Activated naive CD4-positive, alpha-beta T cell treated with anti-CD3 and anti-CD28 coated beads for 36 hours (primary cell): ENCODE results near the gene TUBG2. TPM values are rescaled to one million over a fixed set of nuclear protein-coding genes. Genes with fewer than 3 reads are reported as not detected.

Source experiments
- CTCF ChIA-PET: fragments of 350-600 bp; sonication (Branson Sonifier 250); formaldehyde crosslinking; loops from one replicate; lab custom pipeline; 2021; ENCODE audit warnings: antibody characterized with exemption; lab: Charles Lee
- DNase-seq: peaks from one replicate; pipeline ENCODE4 v3.0.0-alpha.2; 2020
- H3K27ac Mint-ChIP-seq: one replicate; pipeline ENCODE4 v1.8.0; 2021; ENCODE audit warnings: mild to moderate bottlenecking, mixed read lengths
- H3K27me3 Mint-ChIP-seq: one replicate; pipeline ENCODE4 v1.8.0; 2021; ENCODE audit warnings: low read depth, mixed read lengths
- H3K36me3 Mint-ChIP-seq: one replicate; pipeline ENCODE4 v1.8.0; 2021; ENCODE audit warnings: low read depth, mixed read lengths
- H3K4me1 Mint-ChIP-seq: one replicate; pipeline ENCODE4 v1.8.0; 2021; ENCODE audit warnings: low read depth, mixed read lengths
- H3K4me3 Mint-ChIP-seq: one replicate; pipeline ENCODE4 v1.8.0; 2021; ENCODE audit warnings: mild to moderate bottlenecking, moderate library complexity, mixed read lengths
- H3K9me3 Mint-ChIP-seq: one replicate; pipeline ENCODE4 v1.8.0; 2021; ENCODE audit warnings: mixed read lengths
- intact Hi-C: fragments of 100-400 bp; cut with micrococcal nuclease; formaldehyde crosslinking; loops from one replicate; pipeline ENCODE4 v1.15.1; 2023
- total RNA-seq, 2 experiments: library from RNA; stranded (reverse); gene quantifications; one replicate each; pipeline ENCODE4 v1.2.3, GENCODE V29; 2021

The TUBG2 gene
- total RNA-seq, 2 experiments from 2014 or later, result 9.1 to 9.9 TPM

DNA sequence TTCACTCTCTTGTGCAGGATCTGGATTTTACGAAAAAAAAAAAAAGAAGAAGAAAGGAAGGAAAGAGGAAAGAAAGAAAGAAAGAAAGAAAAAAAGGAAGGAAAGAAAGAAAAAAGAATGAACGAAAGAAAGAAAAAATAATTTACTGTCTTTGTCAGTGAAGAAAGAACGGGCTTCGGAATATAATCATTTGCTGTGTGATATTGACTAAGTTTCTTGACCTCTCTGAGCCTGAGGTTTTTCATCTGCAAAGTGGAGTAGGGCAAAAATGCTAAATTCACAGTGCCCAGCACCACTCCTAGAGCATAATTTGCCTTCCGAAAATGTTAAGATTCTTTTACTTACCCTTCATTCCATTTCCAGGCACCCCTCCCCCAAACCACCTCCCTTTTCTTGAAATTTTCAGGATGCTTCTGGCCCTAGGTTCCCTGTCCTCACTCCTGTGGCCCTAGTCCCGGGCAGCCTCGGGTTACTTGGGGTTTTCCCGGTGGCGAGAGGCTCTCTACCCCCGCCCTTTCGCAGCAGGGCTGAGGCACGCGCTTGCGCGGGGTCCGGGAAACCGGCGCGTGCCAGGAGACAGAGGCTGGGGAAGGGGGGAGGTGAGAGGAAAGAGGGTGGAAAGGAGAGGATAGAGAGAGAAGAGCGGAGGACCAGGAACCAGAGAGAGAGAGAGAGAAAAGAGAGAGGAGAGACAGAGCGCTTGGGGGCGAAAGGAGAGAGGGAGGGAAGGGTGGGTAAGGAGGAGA is 23.1 kb downstream of the TUBG2 start, which contains the start of gene CNTNAP1:
TSS of gene CNTNAP1 (plus strand) at position 556 of the 746 bp plus-strand sequence. CDS start 299 bp downstream, outside the sequence.
- intact Hi-C loops, result no loop called here
- Mint-ChIP-seq H3K9me3 (no peaks in the 10 kb centered on the region), H3K27me3 (peaks cover 40% of the 10 kb centered on the region), H3K4me1 (peaks cover 47% of the 10 kb centered on the region), H3K36me3 (no peaks in the 10 kb centered on the region), H3K4me3 (peak within 1 kb of the TSS; percentile 67), H3K27ac (no peak within 1 kb of the TSS)
- CTCF ChIA-PET, result interaction anchor here (1.9 kb wide), 1 partner anchor 104 kb away, joined by 9 read pairs; the partner anchor contains the start of gene PSMC3IP
- peak; percentile 39 for DNase-seq

DNA sequence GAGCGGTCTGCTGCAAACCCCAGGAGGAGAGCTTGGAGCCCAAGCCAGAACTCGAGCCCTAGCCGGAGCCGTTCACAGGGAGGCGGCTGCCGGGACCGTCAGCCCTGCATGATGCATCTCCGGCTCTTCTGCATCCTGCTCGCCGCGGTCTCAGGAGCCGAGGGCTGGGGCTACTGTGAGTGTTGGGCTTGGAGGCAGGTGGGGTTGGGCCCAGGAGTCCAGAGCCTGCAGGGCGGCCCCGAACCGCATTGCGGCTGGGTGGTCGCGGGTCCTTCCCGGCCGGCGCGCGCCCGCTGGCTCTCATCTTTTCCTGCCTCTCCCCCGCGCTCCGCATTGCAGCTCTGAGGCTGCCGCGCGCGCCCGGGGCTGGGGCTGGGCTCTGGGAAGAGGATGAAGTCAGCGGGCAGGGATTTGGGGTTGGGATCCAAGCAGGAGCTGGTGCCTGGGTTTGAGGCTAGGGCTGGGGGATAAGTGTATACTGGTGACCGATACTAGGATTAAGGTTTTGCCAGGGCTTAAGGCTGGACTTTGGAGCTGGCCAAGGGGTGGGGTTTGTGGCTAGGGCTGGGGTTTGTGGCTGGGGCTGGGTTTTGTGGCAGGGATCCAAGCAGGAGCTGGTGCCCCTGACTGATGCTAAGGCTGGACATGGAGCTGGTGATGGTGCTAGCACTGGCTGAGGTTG is 23.8 kb downstream of the TUBG2 start:
- CTCF ChIA-PET, result interaction anchor here (0.5 to 1.9 kb wide), 3 partner anchors 14 to 105 kb away, joined by 3 to 9 read pairs (median 4); partner anchors contain the start of gene PSMC3IP
- H3K4me1 Mint-ChIP-seq, result peaks cover 40% of the 10 kb centered on the region
- no peaks in the 10 kb centered on the region for H3K36me3 Mint-ChIP-seq
- no peaks in the 10 kb centered on the region for H3K9me3 Mint-ChIP-seq
- peak overlapping the region; percentile 67 for H3K4me3 Mint-ChIP-seq
- peaks cover 40% of the 10 kb centered on the region for H3K27me3 Mint-ChIP-seq
- peak; percentile 54 for DNase-seq
- intact Hi-C loops, result no loop called here
- no peak overlapping the region for H3K27ac Mint-ChIP-seq

DNA sequence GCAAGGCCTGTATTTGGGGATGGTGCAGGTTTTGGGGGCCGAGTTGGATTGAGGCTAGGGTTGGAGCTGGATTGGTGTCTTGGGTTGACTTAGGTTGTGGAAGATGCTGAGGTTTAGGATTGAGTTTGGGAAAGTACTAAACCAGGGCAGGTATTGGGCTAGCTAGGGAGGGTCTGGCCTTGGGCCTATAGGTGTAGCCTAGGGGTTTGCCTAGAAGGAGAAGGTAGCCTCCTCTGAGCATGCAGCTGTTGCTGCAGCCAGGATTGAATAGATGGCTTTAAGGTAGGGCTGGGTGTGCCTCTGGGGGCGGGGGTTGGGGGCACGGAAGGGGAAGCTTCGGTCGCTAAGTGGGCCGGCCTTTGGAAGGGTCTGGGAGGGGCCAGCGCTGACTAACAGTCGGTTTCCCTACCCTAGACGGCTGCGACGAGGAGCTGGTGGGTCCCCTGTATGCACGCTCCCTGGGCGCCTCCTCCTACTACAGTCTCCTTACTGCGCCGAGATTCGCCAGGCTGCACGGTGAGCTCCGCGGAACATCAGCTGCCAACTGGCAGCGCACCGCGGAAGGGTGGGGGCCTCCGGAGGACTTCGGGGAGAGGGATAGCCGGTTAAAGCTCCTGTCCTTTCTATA is 24.4 kb downstream of the TUBG2 start:
- peaks cover 37% of the 10 kb centered on the region for H3K4me1 Mint-ChIP-seq
- peaks cover 40% of the 10 kb centered on the region for H3K27me3 Mint-ChIP-seq
- intact Hi-C loops, result no loop called here
- peak overlapping the region; percentile 22 for H3K4me3 Mint-ChIP-seq
- peak; percentile 24 for DNase-seq
- H3K9me3 Mint-ChIP-seq, result no peaks in the 10 kb centered on the region
- H3K36me3 Mint-ChIP-seq, result no peaks in the 10 kb centered on the region
- CTCF ChIA-PET, result interaction anchor here (0.5 to 1.9 kb wide), 3 partner anchors 14 to 106 kb away, joined by 3 to 9 read pairs (median 4); partner anchors contain the start of gene PSMC3IP
- H3K27ac Mint-ChIP-seq, result no peak overlapping the region

DNA sequence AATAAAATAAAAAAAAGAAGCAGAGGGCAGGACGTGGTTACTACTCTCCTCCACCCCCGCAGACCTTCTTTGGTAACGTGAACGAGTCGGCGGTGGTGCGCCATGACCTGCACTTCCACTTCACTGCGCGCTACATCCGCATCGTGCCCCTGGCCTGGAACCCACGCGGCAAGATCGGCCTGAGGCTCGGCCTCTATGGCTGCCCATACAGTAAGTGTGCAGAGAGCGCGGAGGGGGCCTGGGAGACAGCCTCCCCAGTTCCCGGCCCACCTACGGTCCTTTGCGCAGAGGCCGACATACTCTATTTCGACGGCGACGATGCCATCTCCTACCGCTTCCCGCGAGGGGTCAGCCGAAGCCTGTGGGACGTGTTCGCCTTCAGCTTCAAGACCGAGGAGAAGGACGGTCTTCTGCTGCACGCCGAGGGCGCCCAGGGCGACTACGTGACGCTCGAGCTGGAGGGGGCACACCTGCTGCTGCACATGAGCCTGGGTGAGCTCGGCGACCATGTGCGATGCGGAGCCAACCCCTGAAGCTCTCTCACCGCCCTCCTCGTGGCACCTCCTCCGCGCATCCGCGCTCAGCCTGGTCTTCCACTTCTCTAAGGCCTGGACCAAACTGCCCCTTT is 26.0 kb downstream of the TUBG2 start:
- Mint-ChIP-seq H3K4me3 (no peak overlapping the region), H3K4me1 (peaks cover 26% of the 10 kb centered on the region), H3K9me3 (no peaks in the 10 kb centered on the region), H3K27me3 (peaks cover 37% of the 10 kb centered on the region), H3K36me3 (no peaks in the 10 kb centered on the region), H3K27ac (no peak overlapping the region)
- no peak for DNase-seq
- CTCF ChIA-PET, result interaction anchor here (0.7 kb wide), 1 partner anchor 74 kb away, joined by 3 read pairs; no protein-coding TSS in a partner anchor
- intact Hi-C loops, result no loop called here

DNA sequence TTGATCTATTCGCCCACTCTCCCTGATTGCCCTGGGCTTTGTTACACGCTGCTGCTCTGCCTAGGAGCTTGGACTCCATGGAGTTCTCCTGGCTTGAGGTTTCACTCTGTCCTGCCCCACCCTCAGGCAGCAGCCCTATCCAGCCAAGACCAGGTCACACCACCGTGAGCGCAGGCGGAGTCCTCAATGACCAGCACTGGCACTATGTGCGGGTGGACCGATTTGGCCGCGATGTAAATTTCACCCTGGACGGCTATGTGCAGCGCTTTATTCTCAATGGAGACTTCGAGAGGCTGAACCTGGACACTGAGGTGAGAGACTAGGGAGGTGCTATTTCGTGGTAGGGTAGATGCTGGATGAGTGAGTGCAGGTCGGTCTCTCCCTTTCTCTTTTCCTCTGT is 26.7 kb downstream of the TUBG2 start:
- Mint-ChIP-seq H3K36me3 (no peaks in the 10 kb centered on the region), H3K4me3 (no peak overlapping the region), H3K27ac (no peak overlapping the region), H3K27me3 (peaks cover 33% of the 10 kb centered on the region), H3K4me1 (peaks cover 25% of the 10 kb centered on the region), H3K9me3 (no peaks in the 10 kb centered on the region)
- intact Hi-C loops, result no loop called here
- DNase-seq, result no peak
- CTCF ChIA-PET, result interaction anchor here (0.7 kb wide), 1 partner anchor 74 kb away, joined by 3 read pairs; no protein-coding TSS in a partner anchor

DNA sequence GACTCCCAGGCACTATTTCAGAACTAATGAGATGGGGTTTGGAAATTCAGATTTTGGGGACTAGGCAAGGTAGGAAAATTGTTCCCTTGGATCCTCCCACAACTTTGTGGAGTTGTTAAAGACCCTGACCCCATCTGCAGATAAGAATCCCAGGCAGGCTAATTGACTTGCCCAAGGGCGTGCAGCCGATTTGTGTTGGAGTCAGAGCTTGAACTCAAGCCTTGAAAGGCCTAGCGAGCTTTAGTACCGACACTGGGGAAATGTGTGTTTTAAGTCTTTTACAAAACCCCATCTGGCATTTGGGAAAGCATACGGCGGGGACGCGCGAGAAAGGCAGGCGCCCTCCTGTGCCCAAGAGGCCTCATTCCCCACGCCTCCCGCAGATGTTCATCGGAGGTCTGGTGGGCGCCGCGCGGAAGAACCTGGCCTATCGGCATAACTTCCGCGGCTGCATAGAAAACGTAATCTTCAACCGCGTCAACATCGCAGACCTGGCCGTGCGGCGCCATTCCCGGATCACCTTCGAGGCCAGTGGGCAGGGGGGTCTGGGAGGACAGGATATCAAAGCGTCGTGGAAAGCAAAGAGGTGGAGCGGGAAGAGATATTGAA is 27.5 kb downstream of the TUBG2 start:
- DNase-seq, result no peak
- H3K36me3 Mint-ChIP-seq, result no peaks in the 10 kb centered on the region
- peaks cover 26% of the 10 kb centered on the region for H3K27me3 Mint-ChIP-seq
- no peak overlapping the region for H3K27ac Mint-ChIP-seq
- H3K9me3 Mint-ChIP-seq, result no peaks in the 10 kb centered on the region
- intact Hi-C loops, result no loop called here
- CTCF ChIA-PET, result interaction anchor here (1.1 kb wide), 1 partner anchor 108 kb away, joined by 3 read pairs; no protein-coding TSS in a partner anchor
- no peak overlapping the region for H3K4me3 Mint-ChIP-seq
- H3K4me1 Mint-ChIP-seq, result peaks cover 20% of the 10 kb centered on the region

DNA sequence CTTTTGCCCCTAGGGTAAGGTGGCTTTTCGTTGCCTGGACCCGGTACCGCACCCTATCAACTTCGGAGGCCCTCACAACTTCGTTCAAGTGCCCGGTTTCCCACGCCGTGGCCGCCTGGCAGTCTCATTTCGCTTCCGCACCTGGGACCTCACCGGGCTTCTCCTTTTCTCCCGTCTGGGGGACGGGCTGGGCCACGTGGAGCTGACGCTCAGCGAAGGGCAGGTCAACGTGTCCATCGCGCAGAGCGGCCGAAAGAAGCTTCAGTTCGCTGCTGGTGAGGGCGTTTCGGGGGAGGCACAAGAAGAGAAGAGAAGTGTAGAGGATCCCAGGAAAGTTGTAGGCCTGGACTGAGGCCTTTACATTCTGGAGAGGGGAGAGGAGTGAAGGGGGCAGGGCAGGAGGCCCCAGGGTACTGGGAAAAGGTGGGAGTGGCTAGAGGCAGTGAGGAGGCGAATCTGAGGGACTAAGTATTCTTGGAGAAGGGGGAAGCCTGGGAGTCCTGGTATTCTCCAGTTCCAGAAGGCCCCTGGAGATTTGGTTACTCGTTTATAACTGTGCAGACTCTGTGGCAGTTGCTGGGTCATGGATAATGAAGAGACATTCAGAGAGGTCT is 28.7 kb downstream of the TUBG2 start:
- H3K27me3 Mint-ChIP-seq, result peaks cover 16% of the 10 kb centered on the region
- H3K4me3 Mint-ChIP-seq, result no peak overlapping the region
- CTCF ChIA-PET, result interaction anchor here (1.1 kb wide), 1 partner anchor 109 kb away, joined by 3 read pairs; no protein-coding TSS in a partner anchor
- H3K4me1 Mint-ChIP-seq, result peaks cover 10% of the 10 kb centered on the region
- H3K27ac Mint-ChIP-seq, result no peak overlapping the region
- intact Hi-C loops, result no loop called here
- no peak for DNase-seq
- no peaks in the 10 kb centered on the region for H3K9me3 Mint-ChIP-seq
- H3K36me3 Mint-ChIP-seq, result no peaks in the 10 kb centered on the region

DNA sequence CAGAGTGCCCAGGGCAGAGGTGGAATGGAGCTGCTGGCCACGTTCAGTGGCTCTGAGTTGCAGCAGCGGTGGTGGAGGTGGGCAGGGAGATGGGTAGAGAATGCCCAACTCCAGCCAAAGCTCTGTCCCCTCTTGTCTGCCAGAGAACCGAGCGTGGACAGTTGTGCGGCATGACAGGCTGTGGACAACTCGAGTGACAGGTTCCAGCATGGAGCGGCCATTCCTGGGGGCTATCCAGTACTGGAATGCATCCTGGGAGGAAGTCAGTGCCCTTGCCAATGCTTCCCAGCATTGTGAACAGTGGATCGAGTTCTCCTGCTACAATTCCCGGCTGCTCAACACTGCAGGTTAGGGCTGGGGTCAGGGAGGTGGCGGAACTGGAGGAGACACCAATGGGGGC is 31.5 kb downstream of the TUBG2 start:
- CTCF ChIA-PET, result interaction anchor here (1.0 to 1.3 kb wide), 2 partner anchors 10 to 73 kb away, joined by 3 to 4 read pairs; no protein-coding TSS in a partner anchor
- Mint-ChIP-seq H3K4me1 (no peaks in the 10 kb centered on the region), H3K27me3 (no peaks in the 10 kb centered on the region), H3K9me3 (no peaks in the 10 kb centered on the region), H3K27ac (no peak overlapping the region), H3K36me3 (no peaks in the 10 kb centered on the region), H3K4me3 (no peak overlapping the region)
- intact Hi-C loops, result no loop called here
- no peak for DNase-seq

DNA sequence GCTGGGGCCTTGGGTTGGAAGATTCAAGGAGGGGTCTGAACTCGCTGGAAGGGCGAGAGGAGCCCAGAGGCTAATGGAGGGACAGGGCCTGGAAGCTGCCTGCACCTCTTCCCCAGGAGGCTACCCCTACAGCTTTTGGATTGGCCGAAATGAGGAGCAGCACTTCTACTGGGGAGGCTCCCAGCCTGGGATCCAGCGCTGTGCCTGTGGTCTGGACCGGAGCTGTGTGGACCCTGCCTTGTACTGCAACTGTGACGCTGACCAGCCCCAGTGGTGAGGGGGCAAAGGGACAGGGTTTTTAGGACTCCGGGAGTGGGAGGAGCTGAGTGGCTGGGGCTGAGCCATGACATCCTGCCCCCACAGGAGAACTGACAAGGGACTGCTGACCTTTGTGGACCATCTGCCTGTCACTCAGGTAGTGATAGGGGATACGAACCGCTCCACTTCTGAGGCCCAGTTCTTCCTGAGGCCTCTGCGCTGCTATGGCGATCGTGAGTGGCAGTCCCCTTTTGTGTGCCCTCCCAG is 32.0 kb downstream of the TUBG2 start:
- intact Hi-C loops, result no loop called here
- CTCF ChIA-PET, result interaction anchor here (1.0 to 1.3 kb wide), 2 partner anchors 10 to 72 kb away, joined by 3 to 4 read pairs; no protein-coding TSS in a partner anchor
- Mint-ChIP-seq H3K9me3 (no peaks in the 10 kb centered on the region), H3K27ac (no peak overlapping the region), H3K27me3 (no peaks in the 10 kb centered on the region), H3K4me3 (no peak overlapping the region), H3K4me1 (no peaks in the 10 kb centered on the region), H3K36me3 (no peaks in the 10 kb centered on the region)
- no peak for DNase-seq

DNA sequence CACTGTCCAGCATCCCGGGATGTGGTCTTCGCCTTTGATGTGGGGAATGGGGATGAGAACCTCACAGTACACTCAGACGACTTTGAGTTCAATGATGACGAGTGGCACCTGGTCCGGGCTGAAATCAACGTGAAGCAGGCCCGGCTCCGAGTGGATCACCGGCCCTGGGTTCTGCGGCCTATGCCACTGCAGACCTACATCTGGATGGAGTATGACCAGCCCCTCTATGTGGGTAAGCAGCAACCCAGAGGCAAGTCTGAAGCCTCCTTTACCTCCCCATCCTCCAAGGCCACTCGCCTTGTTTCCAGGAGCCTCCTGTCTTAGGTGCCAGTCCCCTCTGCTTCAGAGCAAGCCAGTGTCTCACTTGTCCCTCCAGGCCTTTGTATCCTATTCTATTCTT is 33.4 kb downstream of the TUBG2 start:
- Mint-ChIP-seq H3K4me1 (no peaks in the 10 kb centered on the region), H3K9me3 (no peaks in the 10 kb centered on the region), H3K27me3 (no peaks in the 10 kb centered on the region), H3K36me3 (no peaks in the 10 kb centered on the region), H3K4me3 (no peak overlapping the region), H3K27ac (no peak overlapping the region)
- intact Hi-C loops, result no loop called here
- no peak for DNase-seq
- CTCF ChIA-PET, result interaction anchor here (0.6 to 0.9 kb wide), 2 partner anchors 12 to 99 kb away, joined by 3 read pairs; no protein-coding TSS in a partner anchor

DNA sequence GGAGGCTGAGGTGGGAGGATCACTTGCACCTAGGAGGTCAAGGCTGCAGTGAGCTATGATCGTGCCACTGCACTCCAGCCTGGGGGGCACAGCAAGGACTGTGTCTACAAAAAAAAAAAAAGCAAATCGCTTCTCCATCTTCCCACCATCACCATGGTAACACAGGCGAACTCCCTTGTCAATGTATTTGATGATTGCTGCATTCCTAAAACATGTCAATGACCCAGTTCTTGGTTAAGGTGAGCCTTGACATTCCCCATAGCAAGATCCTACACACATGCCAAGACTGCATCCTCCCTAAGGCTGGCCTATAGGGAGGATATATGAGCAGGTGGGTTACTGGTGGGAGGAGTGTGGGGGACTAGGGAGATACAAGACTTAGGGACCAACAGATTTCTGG is 35.4 kb downstream of the TUBG2 start:
- CTCF ChIA-PET, result no interaction called here
- Mint-ChIP-seq H3K4me1 (no peaks in the 10 kb centered on the region), H3K9me3 (no peaks in the 10 kb centered on the region), H3K27ac (no peak overlapping the region), H3K4me3 (no peak overlapping the region), H3K27me3 (no peaks in the 10 kb centered on the region), H3K36me3 (no peaks in the 10 kb centered on the region)
- intact Hi-C loops, result no loop called here
- no peak for DNase-seq
